Fibroblast of lung (primary cell): ENCODE measurements around the gene HAUS3. TPM values are rescaled to one million over a fixed set of nuclear protein-coding genes. Genes with fewer than 3 reads are reported as not detected.
"Not testable (repeated sequence)": the region's sequence is repeated elsewhere in the genome, so short reads cannot be mapped to it uniquely, and the experiment has no call there.

Source experiments
- DNase-seq, 2 donors: peaks; one replicate each; pipeline versions ENCODE4 v3.0.0 to v3.0.0-alpha.2; 2010; ENCODE audit warnings: low read depth in 2 of 2
- H2AFZ ChIP-seq: 2 replicates; pipeline ENCODE4 v1.5.1; 2012; ENCODE audit warnings: low read length, control low read depth, inconsistent platforms
- H3K27ac ChIP-seq: 2 replicates; pipeline ENCODE4 v1.5.1; 2011; ENCODE audit warnings: low read length, control low read depth; ENCODE audit not compliant: insufficient read depth
- H3K27me3 ChIP-seq: 2 replicates; pipeline ENCODE4 v1.5.1; 2011; ENCODE audit warnings: mild to moderate bottlenecking, low read length; ENCODE audit not compliant: control insufficient read depth, insufficient read depth
- H3K36me3 ChIP-seq: 2 replicates; pipeline ENCODE4 v1.5.1; 2011; ENCODE audit warnings: low read length; ENCODE audit not compliant: control insufficient read depth, insufficient read depth
- H3K4me1 ChIP-seq: 2 replicates; pipeline ENCODE4 v1.5.1; 2011; ENCODE audit warnings: low read length; ENCODE audit not compliant: control insufficient read depth, insufficient read depth; ENCODE audit errors: extremely low read depth
- H3K4me2 ChIP-seq: 2 replicates; pipeline ENCODE4 v1.5.1; 2011; ENCODE audit warnings: low read length, control low read depth; ENCODE audit not compliant: insufficient read depth; ENCODE audit errors: extremely low read depth
- H3K4me3 ChIP-seq, 4 experiments: fragments of 200-600 bp in 1 of 4; sonication (generic) in 1 of 4; replicated peaks in 1 of 4; 2 replicates each; pipeline ENCODE4 v1.5.1; 2011 to 2016; ENCODE audit warnings: low read length in 4 of 4, low read depth in 3 of 4, mild to moderate bottlenecking in 3 of 4, control low read depth in 2 of 4, inconsistent platforms in 1 of 4, mixed read lengths in 1 of 4; ENCODE audit not compliant: insufficient read depth in 1 of 4; ENCODE audit errors: control extremely low read depth in 1 of 4
- H3K79me2 ChIP-seq: 2 replicates; pipeline ENCODE4 v1.5.1; 2012; ENCODE audit warnings: mild to moderate bottlenecking, low read length, inconsistent platforms; ENCODE audit not compliant: control insufficient read depth, insufficient read depth
- H3K9ac ChIP-seq: 2 replicates; pipeline ENCODE4 v1.5.1; 2011; ENCODE audit warnings: mild to moderate bottlenecking, low read length, control low read depth; ENCODE audit not compliant: insufficient read depth
- H3K9me3 ChIP-seq: 2 replicates; pipeline ENCODE4 v1.5.1; 2012; ENCODE audit warnings: low read depth, low read length; ENCODE audit not compliant: control insufficient read depth, insufficient read depth
- H4K20me1 ChIP-seq: 2 replicates; pipeline ENCODE4 v1.5.1; 2011; ENCODE audit warnings: low read length; ENCODE audit not compliant: control insufficient read depth, insufficient read depth; ENCODE audit errors: extremely low read depth
- EZH2 ChIP-seq: IDR thresholded peaks from 2 replicates; pipeline ENCODE4 v1.5.1; 2012; ENCODE audit warnings: low read length, control low read depth, mild to moderate bottlenecking; ENCODE audit errors: missing control alignments
- polyA plus RNA-seq, 2 donors: library from polyadenylated mRNA; depleted of rRNA in 1 of 2; stranded (reverse) in 1 of 2; unstranded in 1 of 2; fragments of >200 nt; gene quantifications; 2 replicates each; pipeline ENCODE4 v1.2.1, GENCODE V29; 2011 to 2012; ENCODE audit warnings: missing spikeins in 1 of 2
- total RNA-seq: library from RNA; depleted of rRNA; stranded (reverse); fragments of >200 nt; gene quantifications from 2 replicates; pipeline ENCODE4 v1.2.1, GENCODE V29; 2014
- TF ChIP-seq, protein P1 (sequence below), 2 donors: IDR thresholded peaks in 1 of 2; conservative IDR thresholded peaks in 1 of 2; 1 replicate in 1 of 2; 2 replicates in 1 of 2; pipeline ENCODE4 v1.5.1; 2011 to 2012; ENCODE audit warnings: low read length in 2 of 2, control low read depth in 1 of 2, inconsistent platforms in 1 of 2, low read depth in 1 of 2, mild to moderate bottlenecking in 1 of 2

Gene HAUS3
- total and polyA plus RNA-seq, 2 donors (not counting 1 experiment from before 2014, with no cell fraction given): 5.3 TPM

GRCh38 chr4:2277956-2278355 is 36.0 kb upstream of the HAUS3 start:
- no peak for TF ChIP-seq EZH2
- TF ChIP-seq, protein P1, sequence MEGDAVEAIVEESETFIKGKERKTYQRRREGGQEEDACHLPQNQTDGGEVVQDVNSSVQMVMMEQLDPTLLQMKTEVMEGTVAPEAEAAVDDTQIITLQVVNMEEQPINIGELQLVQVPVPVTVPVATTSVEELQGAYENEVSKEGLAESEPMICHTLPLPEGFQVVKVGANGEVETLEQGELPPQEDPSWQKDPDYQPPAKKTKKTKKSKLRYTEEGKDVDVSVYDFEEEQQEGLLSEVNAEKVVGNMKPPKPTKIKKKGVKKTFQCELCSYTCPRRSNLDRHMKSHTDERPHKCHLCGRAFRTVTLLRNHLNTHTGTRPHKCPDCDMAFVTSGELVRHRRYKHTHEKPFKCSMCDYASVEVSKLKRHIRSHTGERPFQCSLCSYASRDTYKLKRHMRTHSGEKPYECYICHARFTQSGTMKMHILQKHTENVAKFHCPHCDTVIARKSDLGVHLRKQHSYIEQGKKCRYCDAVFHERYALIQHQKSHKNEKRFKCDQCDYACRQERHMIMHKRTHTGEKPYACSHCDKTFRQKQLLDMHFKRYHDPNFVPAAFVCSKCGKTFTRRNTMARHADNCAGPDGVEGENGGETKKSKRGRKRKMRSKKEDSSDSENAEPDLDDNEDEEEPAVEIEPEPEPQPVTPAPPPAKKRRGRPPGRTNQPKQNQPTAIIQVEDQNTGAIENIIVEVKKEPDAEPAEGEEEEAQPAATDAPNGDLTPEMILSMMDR (conservative IDR thresholded peaks at IDR 0.05 in 1 of 2, IDR thresholded peaks at IDR 0.05 in 1 of 2; ENCODE audit: low read depth in 1 of 2, low read length in 2 of 2): no peak
- Histone ChIP-seq H3K4me3 (no peak overlapping the region), H3K9me3 (no peaks in the 10 kb centered on the region), H3K4me1 (no peaks in the 10 kb centered on the region), H3K27ac (no peak overlapping the region), H3K36me3 (no peaks in the 10 kb centered on the region), H3K27me3 (no peaks in the 10 kb centered on the region), H2AFZ (no peak overlapping the region), H3K9ac (no peak overlapping the region), H3K79me2 (no peaks in the 10 kb centered on the region), H4K20me1 (no peaks in the 10 kb centered on the region), H3K4me2 (no peak overlapping the region)
- DNase-seq: no peak

DNA sequence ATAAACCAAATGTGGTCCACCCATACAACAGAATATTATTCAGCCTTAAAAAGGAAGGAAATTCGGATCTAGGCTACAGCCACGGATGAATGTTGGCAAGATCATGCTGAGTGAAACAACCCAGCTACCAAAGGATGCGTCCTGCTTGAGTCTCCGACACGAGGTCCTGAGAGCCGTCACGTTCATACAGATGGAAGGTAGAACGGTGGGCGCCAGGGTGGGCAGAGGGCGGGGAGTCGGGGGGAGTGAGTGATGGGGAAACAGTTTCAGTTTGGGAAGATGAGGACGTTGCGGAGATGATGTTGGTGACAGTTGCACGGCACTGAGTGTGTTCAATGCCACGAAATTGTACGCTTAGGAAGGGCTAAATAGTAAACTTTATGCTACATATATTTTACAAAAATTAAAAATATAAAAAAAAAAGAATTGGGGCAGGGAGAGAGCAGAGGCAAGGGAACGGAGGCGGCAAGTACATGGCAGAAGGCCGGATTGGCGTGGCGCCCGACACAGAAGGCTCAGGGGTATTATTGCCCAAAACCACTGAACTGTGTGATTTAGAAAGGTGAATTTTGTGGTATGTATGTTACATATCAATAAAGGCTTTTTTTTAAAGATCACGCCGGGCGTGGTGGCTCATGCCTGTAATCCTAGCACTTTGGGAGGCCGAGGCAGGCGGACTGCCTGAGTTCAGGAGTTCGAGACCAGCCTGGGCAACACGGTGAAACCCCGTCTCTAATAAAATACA is 34.8 kb upstream of the HAUS3 start:
- Histone ChIP-seq H3K4me2 (no peak overlapping the region), H3K36me3 (no peaks in the 10 kb centered on the region), H2AFZ (no peak overlapping the region), H4K20me1 (no peaks in the 10 kb centered on the region), H3K9me3 (no peaks in the 10 kb centered on the region), H3K9ac (no peak overlapping the region), H3K4me1 (no peaks in the 10 kb centered on the region), H3K79me2 (no peaks in the 10 kb centered on the region), H3K4me3 (no peak overlapping the region), H3K27ac (no peak overlapping the region), H3K27me3 (no peaks in the 10 kb centered on the region)
- DNase-seq: no peak
- no peak for TF ChIP-seq EZH2
- TF ChIP-seq, protein P1 (conservative IDR thresholded peaks at IDR 0.05 in 1 of 2, IDR thresholded peaks at IDR 0.05 in 1 of 2; ENCODE audit: low read depth in 1 of 2, low read length in 2 of 2): no peak

GRCh38 chr4:2275546-2276251 is 33.8 kb upstream of the HAUS3 start:
- Histone ChIP-seq H4K20me1 (no peaks in the 10 kb centered on the region), H3K9ac (no peak overlapping the region), H3K9me3 (no peaks in the 10 kb centered on the region), H3K4me1 (no peaks in the 10 kb centered on the region), H3K4me2 (no peak overlapping the region), H3K4me3 (no peak overlapping the region), H3K79me2 (no peaks in the 10 kb centered on the region), H3K27ac (no peak overlapping the region), H2AFZ (no peak overlapping the region), H3K27me3 (no peaks in the 10 kb centered on the region), H3K36me3 (no peaks in the 10 kb centered on the region)
- no peak for TF ChIP-seq EZH2
- TF ChIP-seq, protein P1 (conservative IDR thresholded peaks at IDR 0.05 in 1 of 2, IDR thresholded peaks at IDR 0.05 in 1 of 2; ENCODE audit: low read depth in 1 of 2, low read length in 2 of 2): no peak
- no peak for DNase-seq

DNA sequence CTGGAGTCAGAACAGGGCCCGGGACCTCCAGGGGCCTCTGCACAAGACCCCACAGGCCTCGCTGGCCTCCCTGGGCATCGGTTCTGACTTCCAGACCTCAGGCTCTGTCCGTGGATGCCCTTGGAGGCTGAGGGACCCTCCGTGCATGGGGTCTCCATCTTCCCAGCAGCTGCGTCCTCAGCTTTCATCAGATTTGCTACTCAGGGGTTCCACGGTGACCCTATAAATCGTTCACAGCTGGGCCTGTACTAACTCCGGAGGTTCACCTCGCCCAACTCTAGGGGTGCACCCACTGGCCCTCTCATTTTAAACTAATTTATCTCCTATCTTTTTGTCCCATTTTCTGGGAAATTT is 33.1 kb upstream of the HAUS3 start:
- not testable (repeated sequence) for H4K20me1 ChIP-seq, H3K79me2 ChIP-seq, H3K4me2 ChIP-seq, H3K4me1 ChIP-seq, DNase-seq, H3K27ac ChIP-seq, H3K9me3 ChIP-seq, H2AFZ ChIP-seq, H3K27me3 ChIP-seq, H3K9ac ChIP-seq, H3K36me3 ChIP-seq, H3K4me3 ChIP-seq
